ENCODE data around the gene RLBP1. TPM values are rescaled to one million over a fixed set of nuclear protein-coding genes. Genes with fewer than 3 reads are reported as not detected.

RLBP1 gene
- total and polyA plus RNA-seq, 2 experiments from 2014 or later = not detected

DNA sequence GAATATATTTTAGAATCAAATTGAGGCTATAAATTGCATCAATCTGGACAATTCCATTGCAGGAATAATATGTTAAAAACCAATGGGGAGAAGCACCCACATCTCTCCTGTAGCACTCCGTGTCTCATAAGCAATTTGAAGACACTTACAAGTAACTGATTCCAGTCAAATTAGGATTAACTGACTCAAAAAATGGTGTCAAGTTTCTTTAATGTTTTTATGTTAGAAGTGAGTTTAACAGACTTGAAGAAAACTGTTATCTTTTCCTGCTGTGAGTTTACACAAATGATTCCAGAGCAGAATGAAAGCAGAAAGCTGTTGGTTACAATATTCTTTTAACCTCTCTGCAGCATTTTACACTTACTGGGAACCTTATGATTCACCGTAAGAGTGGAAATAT, 23.2 kb downstream of the RLBP1 start (continued):
- TF ChIP-seq ZNF331 (CRISPR knock-in tag; IDR thresholded peaks at IDR 0.05; ENCODE audit: low read depth) = no peak
- no peak for TF ChIP-seq EZH2 (IDR thresholded peaks at IDR 0.05; ENCODE audit: low read depth, unreplicated experiment)
- TF ChIP-seq EZH2phosphoT487 (IDR thresholded peaks at IDR 0.05; ENCODE audit: unreplicated experiment) = no peak

GRCh38 chr15:89197503-89197971, 23.8 kb downstream of the RLBP1 start:
- no peaks in the 10 kb centered on the region for H3K9me3 Mint-ChIP-seq
- Histone ChIP-seq H3K4me2 (peak overlapping the region; percentile 56; the same call in 1 of the 2 replicates), H3K27ac (ENCODE audit: low read depth) (peak overlapping the region; percentile 28), H3K4me1 (ENCODE audit: insufficient read depth) (peaks cover 45% of the 10 kb centered on the region), H2AFZ (no peak overlapping the region), H3K79me2 (replicated peaks; ENCODE audit: insufficient read depth) (no peaks in the 10 kb centered on the region), H3K27me3 (ENCODE audit: insufficient read depth) (no peaks in the 10 kb centered on the region), H3K4me3 (no peak overlapping the region), H3K9me2 (ENCODE audit: insufficient read depth) (no peaks in the 10 kb centered on the region), H3K36me3 (ENCODE audit: insufficient read depth) (no peaks in the 10 kb centered on the region), H3F3A (replicated peaks; ENCODE audit: low read depth) (no peaks in the 10 kb centered on the region), H4K20me1 (replicated peaks; ENCODE audit: insufficient read depth) (no peaks in the 10 kb centered on the region)
- DNase-seq (ENCODE audit: low spot score) = peak; percentile 82
- H3K27ac Mint-ChIP-seq = peak overlapping the region; percentile 84
- H3K27me3 Mint-ChIP-seq (ENCODE audit: insufficient read depth, low read depth, poor library complexity) = no peaks in the 10 kb centered on the region
- H3K4me3 Mint-ChIP-seq = peak overlapping the region; percentile 12; the same call in 1 of the 3 replicates
- peak; percentile 72 for ATAC-seq
- no peak for TF ChIP-seq EZH2phosphoT487 (IDR thresholded peaks at IDR 0.05; ENCODE audit: unreplicated experiment)
- TF ChIP-seq, protein P1, sequence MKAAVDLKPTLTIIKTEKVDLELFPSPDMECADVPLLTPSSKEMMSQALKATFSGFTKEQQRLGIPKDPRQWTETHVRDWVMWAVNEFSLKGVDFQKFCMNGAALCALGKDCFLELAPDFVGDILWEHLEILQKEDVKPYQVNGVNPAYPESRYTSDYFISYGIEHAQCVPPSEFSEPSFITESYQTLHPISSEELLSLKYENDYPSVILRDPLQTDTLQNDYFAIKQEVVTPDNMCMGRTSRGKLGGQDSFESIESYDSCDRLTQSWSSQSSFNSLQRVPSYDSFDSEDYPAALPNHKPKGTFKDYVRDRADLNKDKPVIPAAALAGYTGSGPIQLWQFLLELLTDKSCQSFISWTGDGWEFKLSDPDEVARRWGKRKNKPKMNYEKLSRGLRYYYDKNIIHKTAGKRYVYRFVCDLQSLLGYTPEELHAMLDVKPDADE (IDR thresholded peaks at IDR 0.05) = no peak
- no peak for TF ChIP-seq ZNF331 (CRISPR knock-in tag; IDR thresholded peaks at IDR 0.05; ENCODE audit: low read depth)
- TF ChIP-seq, protein P2, sequence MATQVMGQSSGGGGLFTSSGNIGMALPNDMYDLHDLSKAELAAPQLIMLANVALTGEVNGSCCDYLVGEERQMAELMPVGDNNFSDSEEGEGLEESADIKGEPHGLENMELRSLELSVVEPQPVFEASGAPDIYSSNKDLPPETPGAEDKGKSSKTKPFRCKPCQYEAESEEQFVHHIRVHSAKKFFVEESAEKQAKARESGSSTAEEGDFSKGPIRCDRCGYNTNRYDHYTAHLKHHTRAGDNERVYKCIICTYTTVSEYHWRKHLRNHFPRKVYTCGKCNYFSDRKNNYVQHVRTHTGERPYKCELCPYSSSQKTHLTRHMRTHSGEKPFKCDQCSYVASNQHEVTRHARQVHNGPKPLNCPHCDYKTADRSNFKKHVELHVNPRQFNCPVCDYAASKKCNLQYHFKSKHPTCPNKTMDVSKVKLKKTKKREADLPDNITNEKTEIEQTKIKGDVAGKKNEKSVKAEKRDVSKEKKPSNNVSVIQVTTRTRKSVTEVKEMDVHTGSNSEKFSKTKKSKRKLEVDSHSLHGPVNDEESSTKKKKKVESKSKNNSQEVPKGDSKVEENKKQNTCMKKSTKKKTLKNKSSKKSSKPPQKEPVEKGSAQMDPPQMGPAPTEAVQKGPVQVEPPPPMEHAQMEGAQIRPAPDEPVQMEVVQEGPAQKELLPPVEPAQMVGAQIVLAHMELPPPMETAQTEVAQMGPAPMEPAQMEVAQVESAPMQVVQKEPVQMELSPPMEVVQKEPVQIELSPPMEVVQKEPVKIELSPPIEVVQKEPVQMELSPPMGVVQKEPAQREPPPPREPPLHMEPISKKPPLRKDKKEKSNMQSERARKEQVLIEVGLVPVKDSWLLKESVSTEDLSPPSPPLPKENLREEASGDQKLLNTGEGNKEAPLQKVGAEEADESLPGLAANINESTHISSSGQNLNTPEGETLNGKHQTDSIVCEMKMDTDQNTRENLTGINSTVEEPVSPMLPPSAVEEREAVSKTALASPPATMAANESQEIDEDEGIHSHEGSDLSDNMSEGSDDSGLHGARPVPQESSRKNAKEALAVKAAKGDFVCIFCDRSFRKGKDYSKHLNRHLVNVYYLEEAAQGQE (IDR thresholded peaks at IDR 0.05; ENCODE audit: unreplicated experiment) = no peak
- no peak for TF ChIP-seq STAT1 (IDR thresholded peaks at IDR 0.05; ENCODE audit: unreplicated experiment)
- TF ChIP-seq EZH2 (IDR thresholded peaks at IDR 0.05; ENCODE audit: low read depth, unreplicated experiment) = no peak
- TF ChIP-seq NANOG (IDR thresholded peaks at IDR 0.05; ENCODE audit: borderline replicate concordance) = no peak
- TF ChIP-seq POLR2AphosphoS5 (IDR thresholded peaks at IDR 0.05; ENCODE audit: low read depth) = no peak
- no peak for TF ChIP-seq CREB1 (CRISPR knock-in tag; IDR thresholded peaks at IDR 0.05; ENCODE audit: low read depth)
- TF ChIP-seq ZNF462 (CRISPR knock-in tag; IDR thresholded peaks at IDR 0.05) = no peak
- TF ChIP-seq, protein P3, sequence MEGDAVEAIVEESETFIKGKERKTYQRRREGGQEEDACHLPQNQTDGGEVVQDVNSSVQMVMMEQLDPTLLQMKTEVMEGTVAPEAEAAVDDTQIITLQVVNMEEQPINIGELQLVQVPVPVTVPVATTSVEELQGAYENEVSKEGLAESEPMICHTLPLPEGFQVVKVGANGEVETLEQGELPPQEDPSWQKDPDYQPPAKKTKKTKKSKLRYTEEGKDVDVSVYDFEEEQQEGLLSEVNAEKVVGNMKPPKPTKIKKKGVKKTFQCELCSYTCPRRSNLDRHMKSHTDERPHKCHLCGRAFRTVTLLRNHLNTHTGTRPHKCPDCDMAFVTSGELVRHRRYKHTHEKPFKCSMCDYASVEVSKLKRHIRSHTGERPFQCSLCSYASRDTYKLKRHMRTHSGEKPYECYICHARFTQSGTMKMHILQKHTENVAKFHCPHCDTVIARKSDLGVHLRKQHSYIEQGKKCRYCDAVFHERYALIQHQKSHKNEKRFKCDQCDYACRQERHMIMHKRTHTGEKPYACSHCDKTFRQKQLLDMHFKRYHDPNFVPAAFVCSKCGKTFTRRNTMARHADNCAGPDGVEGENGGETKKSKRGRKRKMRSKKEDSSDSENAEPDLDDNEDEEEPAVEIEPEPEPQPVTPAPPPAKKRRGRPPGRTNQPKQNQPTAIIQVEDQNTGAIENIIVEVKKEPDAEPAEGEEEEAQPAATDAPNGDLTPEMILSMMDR (conservative IDR thresholded peaks at IDR 0.05; ENCODE audit: low read depth in 2 of 2) = no peak
- no peak for TF ChIP-seq JUNB (IDR thresholded peaks at IDR 0.05; ENCODE audit: unreplicated experiment)
- no peak for TF ChIP-seq ZNF114 (CRISPR knock-in tag; IDR thresholded peaks at IDR 0.05)
- peaks cover 65% of the 10 kb centered on the region for H3K4me1 Mint-ChIP-seq
- peaks cover 8% of the 10 kb centered on the region; the same call in 2 of the 3 replicates for H3K36me3 Mint-ChIP-seq (ENCODE audit: low read depth)
